ENCODE measurements around the gene CDH16.
"Not testable (repeated sequence)": the region's sequence is repeated elsewhere in the genome, so short reads cannot be mapped to it uniquely, and the experiment has no call there.

The CDH16 gene

DNA sequence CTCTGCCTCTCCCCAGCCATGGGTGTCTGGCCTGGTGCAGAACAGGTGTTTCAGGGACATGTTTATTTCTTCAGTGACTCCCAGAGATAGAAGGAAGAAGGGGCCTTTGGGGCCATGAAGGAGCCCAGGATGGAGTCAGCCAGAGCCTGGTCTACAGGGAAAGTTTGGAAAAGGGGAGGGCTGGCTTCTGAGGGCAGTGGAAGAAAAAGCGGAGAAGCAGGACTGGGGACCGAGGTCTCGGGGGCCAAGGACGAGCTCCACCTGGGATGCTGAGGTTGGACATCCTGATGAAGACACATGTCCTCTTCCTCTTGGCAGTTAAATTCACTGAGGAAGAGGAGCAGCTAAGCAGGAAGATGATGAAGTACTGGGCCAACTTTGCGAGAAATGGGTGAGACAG, 24.3 kb upstream of the CDH16 start:
- Histone ChIP-seq H3K9me3 (no peaks in the 10 kb centered on the region), H3K4me1 (no peaks in the 10 kb centered on the region), H3K36me3 (replicated peaks) (peaks cover 47% of the 10 kb centered on the region), H3K27me3 (ENCODE audit: low read depth) (no peaks in the 10 kb centered on the region), H3K4me3 (no peak overlapping the region)
- DNase-seq (ENCODE audit: low spot score in 2 of 2): no peak
- in situ Hi-C loops (cut with MboI; ENCODE audit: low sequenced_read_pairs): no loop called here

DNA sequence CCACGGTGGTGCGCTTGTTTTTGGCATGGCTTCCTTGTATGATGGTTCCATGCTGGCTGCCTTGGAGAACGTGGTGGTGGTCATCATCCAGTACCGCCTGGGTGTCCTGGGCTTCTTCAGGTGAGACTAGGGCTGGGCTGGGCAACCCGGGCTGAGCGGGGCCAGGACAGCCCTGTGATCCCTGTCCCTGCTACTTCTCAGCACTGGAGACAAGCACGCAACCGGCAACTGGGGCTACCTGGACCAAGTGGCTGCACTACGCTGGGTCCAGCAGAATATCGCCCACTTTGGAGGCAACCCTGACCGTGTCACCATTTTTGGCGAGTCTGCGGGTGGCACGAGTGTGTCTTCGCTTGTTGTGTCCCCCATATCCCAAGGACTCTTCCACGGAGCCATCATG, 21.6 kb upstream of the CDH16 start:
- peaks cover 47% of the 10 kb centered on the region for H3K36me3 ChIP-seq (replicated peaks)
- H3K4me1 ChIP-seq: no peaks in the 10 kb centered on the region
- DNase-seq (ENCODE audit: low spot score in 2 of 2): no peak
- H3K9me3 ChIP-seq: no peaks in the 10 kb centered on the region
- no peak overlapping the region for H3K4me3 ChIP-seq
- in situ Hi-C loops (cut with MboI; ENCODE audit: low sequenced_read_pairs): no loop called here
- H3K27me3 ChIP-seq (ENCODE audit: low read depth): no peaks in the 10 kb centered on the region

DNA sequence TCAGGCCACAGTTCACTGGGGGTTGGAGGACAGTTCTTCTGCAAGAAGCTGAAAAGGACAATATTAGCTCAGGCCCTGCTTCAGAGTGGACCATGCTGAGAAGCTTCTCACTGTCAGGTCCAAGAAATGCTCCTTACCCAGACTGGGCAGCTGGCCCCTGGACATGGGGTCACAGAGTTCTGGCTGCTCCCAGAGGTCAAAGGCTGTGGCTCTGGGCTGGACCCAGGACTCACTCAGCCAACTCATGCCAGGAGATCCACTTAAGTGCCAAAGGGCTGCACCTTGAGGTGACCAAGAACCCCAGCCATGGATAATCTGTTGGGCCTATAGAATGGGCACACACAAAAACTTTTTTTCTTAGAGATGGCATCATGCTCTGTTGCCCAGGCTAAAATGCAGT, 20.7 kb upstream of the CDH16 start:
- H3K27me3 ChIP-seq (ENCODE audit: low read depth): no peaks in the 10 kb centered on the region
- H3K36me3 ChIP-seq (replicated peaks): peaks cover 47% of the 10 kb centered on the region
- H3K4me1 ChIP-seq: no peaks in the 10 kb centered on the region
- in situ Hi-C loops (cut with MboI; ENCODE audit: low sequenced_read_pairs): no loop called here
- no peak for DNase-seq (ENCODE audit: low spot score in 2 of 2)
- no peak overlapping the region for H3K4me3 ChIP-seq
- H3K9me3 ChIP-seq: no peaks in the 10 kb centered on the region

DNA sequence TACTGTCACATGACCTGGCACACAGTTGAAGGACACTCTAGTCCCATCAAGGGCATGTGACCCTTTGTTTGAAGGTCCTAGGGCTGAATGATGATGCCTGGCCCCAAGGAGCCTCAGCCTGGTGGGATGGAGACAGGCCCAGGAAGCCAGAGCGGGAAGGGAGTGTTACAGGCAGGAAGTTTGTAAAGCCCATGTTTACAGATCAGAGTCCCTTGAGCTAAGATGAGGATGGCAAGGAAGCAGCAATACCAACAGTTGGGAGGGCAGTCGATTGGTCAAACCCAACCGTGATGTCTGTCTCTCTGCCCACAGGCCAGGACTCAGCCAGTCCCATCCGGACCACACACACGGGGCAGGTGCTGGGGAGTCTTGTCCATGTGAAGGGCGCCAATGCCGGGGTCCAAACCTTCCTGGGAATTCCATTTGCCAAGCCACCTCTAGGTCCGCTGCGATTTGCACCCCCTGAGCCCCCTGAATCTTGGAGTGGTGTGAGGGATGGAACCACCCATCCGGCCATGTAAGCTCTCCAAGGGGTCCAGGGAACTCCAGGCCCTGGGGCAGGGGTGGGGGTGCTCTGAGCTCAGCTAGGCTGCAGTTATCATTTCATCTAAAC, 19.1 kb upstream of the CDH16 start:
- Histone ChIP-seq H3K4me3 (no peak overlapping the region), H3K9me3 (no peaks in the 10 kb centered on the region), H3K36me3 (replicated peaks) (peaks cover 42% of the 10 kb centered on the region), H3K27me3 (ENCODE audit: low read depth) (no peaks in the 10 kb centered on the region), H3K4me1 (peaks cover 5% of the 10 kb centered on the region)
- in situ Hi-C loops (cut with MboI; ENCODE audit: low sequenced_read_pairs): no loop called here
- no peak for DNase-seq (ENCODE audit: low spot score in 2 of 2)

DNA sequence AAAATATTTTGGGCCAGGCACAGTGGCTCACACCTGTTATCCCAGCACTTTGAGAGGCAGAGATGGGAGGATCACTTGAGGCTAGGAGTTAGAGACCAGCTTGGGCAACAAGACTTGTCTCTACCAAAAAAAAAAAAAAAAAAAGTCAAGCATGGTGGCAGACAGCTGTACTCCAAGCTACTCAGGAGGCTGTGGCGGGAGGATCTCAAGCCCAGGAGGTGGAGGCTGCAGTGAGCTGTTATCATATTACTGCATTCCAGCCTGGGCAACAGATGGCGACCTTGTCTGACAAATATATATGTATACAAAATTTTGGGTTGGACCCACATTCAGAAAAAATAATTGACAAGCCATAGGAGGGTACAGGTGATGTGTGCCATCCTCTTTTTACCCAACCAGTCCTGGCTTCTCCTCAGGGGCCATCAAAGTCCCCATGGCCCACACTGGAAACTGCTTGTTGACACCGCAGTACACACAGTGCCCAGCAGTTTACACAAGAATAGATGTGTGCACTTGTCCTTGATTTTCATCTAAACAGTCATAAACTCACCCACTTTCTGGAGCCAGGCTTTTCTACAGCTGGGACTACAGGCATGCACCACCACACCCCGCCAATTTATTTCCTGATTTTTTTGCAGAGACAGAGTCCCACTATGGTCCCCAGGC, 18.3 kb upstream of the CDH16 start:
- Histone ChIP-seq H3K4me1 (peaks cover 5% of the 10 kb centered on the region), H3K36me3 (replicated peaks) (peaks cover 34% of the 10 kb centered on the region), H3K9me3 (no peaks in the 10 kb centered on the region), H3K4me3 (no peak overlapping the region), H3K27me3 (ENCODE audit: low read depth) (no peaks in the 10 kb centered on the region)
- in situ Hi-C loops (cut with MboI; ENCODE audit: low sequenced_read_pairs): no loop called here
- no peak for DNase-seq (ENCODE audit: low spot score in 2 of 2)

DNA sequence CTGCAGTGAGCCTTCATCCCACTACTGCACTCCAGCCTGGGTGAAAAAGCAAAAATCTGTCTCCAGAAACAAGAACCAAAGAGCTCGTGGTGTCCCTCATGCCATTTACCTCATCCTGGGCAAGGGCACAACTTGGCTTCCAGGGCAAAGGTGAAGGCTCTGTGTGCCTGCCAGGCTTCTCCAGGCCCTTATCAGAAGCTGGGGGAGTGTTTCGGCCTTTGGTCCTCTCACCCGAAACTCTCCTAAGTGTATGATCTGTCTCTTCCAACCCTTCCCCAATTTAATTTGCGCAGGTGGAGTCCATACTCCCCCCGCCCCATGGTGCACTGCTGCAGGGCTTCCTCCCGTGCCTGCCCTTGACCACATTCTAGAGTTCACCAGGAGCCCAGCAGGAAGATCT, 17.8 kb upstream of the CDH16 start:
- H3K4me3 ChIP-seq: no peak overlapping the region
- no peak for DNase-seq (ENCODE audit: low spot score in 2 of 2)
- no peaks in the 10 kb centered on the region for H3K9me3 ChIP-seq
- H3K27me3 ChIP-seq (ENCODE audit: low read depth): no peaks in the 10 kb centered on the region
- peaks cover 5% of the 10 kb centered on the region for H3K4me1 ChIP-seq
- peaks cover 28% of the 10 kb centered on the region for H3K36me3 ChIP-seq (replicated peaks)
- in situ Hi-C loops (cut with MboI; ENCODE audit: low sequenced_read_pairs): no loop called here

DNA sequence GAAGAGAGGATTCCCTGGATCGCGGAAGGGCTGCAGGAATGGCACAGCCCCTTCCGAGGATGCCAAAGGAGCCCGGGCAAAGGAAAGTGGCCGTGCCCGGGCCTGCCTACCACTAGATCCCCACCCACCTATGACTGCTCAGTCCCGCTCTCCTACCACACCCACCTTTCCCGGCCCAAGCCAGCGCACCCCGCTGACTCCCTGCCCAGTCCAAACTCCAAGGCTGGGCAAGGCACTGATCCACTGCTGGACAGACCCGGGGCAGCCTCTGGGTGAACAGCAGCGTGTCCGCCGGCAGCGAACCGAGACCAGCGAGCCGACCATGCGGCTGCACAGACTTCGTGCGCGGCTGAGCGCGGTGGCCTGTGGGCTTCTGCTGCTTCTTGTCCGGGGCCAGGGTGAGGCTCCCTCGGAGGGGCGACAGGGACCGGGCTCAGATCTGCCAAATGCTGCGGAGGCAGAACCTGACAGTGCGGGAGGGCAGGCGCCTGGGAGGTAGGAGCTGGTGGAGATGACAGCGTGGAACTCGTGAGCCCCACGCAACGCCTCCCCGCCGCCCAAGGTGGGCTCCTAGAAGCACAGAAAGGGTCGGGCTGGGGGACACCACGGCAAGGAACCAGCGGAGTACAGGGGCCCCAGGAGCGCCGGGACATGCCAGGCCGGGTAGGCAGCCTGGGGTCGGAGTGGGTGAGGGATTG, 16.8 kb upstream of the CDH16 start, which contains the start of gene CES2:
Gene CES2 (plus strand): TSS at position 203 of the 698 bp plus-strand sequence. CDS start 120 bp downstream, at position 323.
- Histone ChIP-seq H3K27me3 (ENCODE audit: low read depth) (no peaks in the 10 kb centered on the region), H3K9me3 (no peaks in the 10 kb centered on the region), H3K36me3 (replicated peaks) (peaks cover 18% of the 10 kb centered on the region), H3K4me3 (peak within 1 kb of the TSS; percentile 71), H3K4me1 (peaks cover 5% of the 10 kb centered on the region)
- in situ Hi-C loops (cut with MboI; ENCODE audit: low sequenced_read_pairs): no loop called here
- no peak for DNase-seq (ENCODE audit: low spot score in 2 of 2)

DNA sequence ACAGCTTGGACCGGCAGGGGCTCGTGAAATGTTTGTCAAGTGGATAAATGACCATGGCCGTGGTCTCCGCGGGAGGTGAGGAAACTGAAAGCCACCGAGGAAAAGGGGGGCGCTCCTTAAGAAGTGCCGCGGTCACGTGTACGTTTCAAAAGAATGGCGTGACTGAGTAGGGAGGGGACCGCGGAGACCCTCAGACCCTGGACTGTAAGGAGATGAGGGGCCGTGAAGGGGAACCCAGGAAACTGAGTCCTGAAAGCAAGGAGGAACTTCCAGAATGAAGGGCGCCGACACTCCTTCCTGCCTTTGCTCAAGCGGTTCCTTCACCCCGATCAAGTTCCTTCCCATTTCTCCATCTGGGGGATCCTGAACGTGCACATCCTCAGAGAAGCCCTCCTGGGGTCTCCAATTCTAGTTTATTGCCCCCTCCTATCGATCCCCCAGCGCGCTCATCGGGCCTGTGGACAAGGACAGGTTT, 16.2 kb upstream of the CDH16 start:
- H3K4me1 ChIP-seq; in situ Hi-C loops (cut with MboI; ENCODE audit: low sequenced_read_pairs); H3K9me3 ChIP-seq; H3K27me3 ChIP-seq (ENCODE audit: low read depth); DNase-seq (ENCODE audit: low spot score in 2 of 2): not testable (repeated sequence)
- Histone ChIP-seq H3K4me3 (peak overlapping the region; percentile 71), H3K36me3 (replicated peaks) (peaks cover 14% of the 10 kb centered on the region)

DNA sequence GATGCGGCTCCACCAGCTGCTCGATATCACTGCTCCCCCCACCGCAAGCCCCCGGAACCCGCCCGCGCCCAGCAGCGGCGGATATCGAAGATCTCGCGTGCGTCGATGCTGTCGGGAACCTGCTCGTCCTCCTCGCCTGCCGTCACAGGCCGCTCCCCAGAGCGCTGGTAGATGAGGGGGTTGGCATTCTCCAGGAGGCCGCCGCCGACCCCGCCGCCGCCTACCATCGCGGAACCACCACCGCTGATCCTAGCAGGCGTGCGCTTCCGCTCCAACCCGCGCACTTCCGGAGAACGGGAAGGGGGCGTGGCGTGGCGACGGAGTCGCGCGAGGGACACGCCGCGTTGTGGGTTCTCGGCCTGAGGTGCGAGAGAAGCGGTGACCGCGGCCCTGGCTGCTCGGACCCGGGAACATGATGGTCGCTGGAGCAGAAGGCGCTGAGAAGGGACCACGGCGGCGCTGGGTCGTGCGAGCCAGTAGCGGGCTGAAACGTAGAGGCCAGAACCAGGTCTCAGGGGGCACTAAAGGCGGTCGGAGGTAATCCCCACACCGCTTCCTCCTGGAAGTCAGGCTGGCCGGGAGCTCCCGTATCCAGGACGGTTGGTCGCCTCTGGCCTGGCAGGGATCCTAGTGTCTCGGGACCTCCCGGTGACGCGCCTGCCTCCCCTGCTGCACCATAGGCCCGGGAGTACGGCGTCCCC, 15.6 kb upstream of the CDH16 start, which contains the start of gene CIAO2B:
Gene CIAO2B (minus strand): TSS at position 265 of the 701 bp plus-strand sequence. CDS start 38 bp downstream, at position 227.
- no peaks in the 10 kb centered on the region for H3K9me3 ChIP-seq
- peaks cover 8% of the 10 kb centered on the region for H3K36me3 ChIP-seq (replicated peaks)
- in situ Hi-C loops (cut with MboI; ENCODE audit: low sequenced_read_pairs): no loop called here
- DNase-seq (ENCODE audit: low spot score in 2 of 2): peak; percentile 60 to 91
- peaks cover 5% of the 10 kb centered on the region for H3K4me1 ChIP-seq
- H3K4me3 ChIP-seq: peak within 1 kb of the TSS; percentile 71
- no peaks in the 10 kb centered on the region for H3K27me3 ChIP-seq (ENCODE audit: low read depth)

DNA sequence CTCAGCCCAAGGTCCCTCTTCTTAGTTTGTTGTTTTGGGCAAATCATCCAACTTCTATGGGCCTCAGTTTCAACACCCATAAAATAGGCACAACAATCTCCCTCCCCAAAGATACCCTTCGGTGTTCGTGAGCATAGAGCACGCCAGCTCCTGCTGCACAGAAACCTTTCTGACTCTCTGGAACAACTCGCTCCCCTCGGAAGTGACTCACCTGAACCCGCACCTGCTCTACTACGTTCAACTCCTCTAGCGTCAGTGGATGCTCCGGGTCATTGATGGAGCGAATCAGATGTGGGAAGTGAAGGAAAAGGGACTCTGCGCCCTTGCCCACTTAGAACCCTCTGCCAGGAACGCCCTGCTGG, 15.1 kb upstream of the CDH16 start:
- H3K36me3 ChIP-seq (replicated peaks): peaks cover 3% of the 10 kb centered on the region; the same call in 1 of the 2 replicates
- in situ Hi-C loops (cut with MboI; ENCODE audit: low sequenced_read_pairs): no loop called here
- H3K27me3 ChIP-seq (ENCODE audit: low read depth): no peaks in the 10 kb centered on the region
- peaks cover 5% of the 10 kb centered on the region for H3K4me1 ChIP-seq
- no peak for DNase-seq (ENCODE audit: low spot score in 2 of 2)
- H3K9me3 ChIP-seq: no peaks in the 10 kb centered on the region
- peak overlapping the region; percentile 71 for H3K4me3 ChIP-seq

DNA sequence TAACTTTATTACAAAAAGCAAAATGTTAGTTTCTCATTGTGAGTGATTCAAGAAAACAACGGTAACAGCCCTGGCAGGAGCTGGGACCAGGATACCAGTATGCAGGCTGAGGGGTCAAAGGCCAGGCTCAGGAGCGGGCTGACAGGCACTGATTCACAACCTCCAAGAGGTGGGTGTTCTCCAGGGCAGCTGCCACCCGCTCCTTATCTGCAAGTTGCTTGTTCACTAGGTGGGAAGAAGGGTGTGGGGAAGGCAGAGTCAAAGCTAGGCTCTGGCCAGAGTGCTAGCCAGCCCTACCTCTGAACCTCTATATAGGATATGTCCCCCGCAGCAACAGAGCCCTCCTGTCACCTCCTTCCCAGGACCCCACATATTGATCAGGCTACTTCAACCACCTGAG, 13.4 kb upstream of the CDH16 start:
- no peaks in the 10 kb centered on the region for H3K9me3 ChIP-seq
- no peaks in the 10 kb centered on the region for H3K27me3 ChIP-seq (ENCODE audit: low read depth)
- H3K36me3 ChIP-seq (replicated peaks): no peaks in the 10 kb centered on the region; the same call in 1 of the 2 replicates
- H3K4me3 ChIP-seq: no peak overlapping the region
- in situ Hi-C loops (cut with MboI; ENCODE audit: low sequenced_read_pairs): no loop called here
- no peak for DNase-seq (ENCODE audit: low spot score in 2 of 2)
- H3K4me1 ChIP-seq: peaks cover 5% of the 10 kb centered on the region

DNA sequence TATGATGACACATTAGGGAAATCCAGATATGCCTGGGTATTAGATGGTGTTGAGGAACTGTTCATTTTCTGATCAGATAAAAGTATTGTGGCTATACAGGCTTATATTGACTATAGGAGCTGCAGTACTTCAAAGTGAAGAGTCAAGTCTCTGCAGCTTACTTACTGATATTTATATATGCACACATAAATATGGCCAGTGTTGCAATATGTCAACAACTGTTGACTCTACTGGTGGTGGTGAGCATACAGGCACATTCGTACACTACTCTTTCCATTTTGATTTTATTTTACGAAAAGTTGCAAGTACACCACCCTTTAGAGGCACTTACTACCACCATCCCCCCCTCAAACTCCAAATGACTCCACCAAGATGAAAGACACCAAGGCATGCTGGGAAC, 13.0 kb upstream of the CDH16 start:
- in situ Hi-C loops (cut with MboI; ENCODE audit: low sequenced_read_pairs): no loop called here
- Histone ChIP-seq H3K9me3 (no peaks in the 10 kb centered on the region), H3K36me3 (replicated peaks) (no peaks in the 10 kb centered on the region; the same call in 1 of the 2 replicates), H3K27me3 (ENCODE audit: low read depth) (no peaks in the 10 kb centered on the region), H3K4me1 (peaks cover 5% of the 10 kb centered on the region), H3K4me3 (no peak overlapping the region)
- no peak for DNase-seq (ENCODE audit: low spot score in 2 of 2)

DNA sequence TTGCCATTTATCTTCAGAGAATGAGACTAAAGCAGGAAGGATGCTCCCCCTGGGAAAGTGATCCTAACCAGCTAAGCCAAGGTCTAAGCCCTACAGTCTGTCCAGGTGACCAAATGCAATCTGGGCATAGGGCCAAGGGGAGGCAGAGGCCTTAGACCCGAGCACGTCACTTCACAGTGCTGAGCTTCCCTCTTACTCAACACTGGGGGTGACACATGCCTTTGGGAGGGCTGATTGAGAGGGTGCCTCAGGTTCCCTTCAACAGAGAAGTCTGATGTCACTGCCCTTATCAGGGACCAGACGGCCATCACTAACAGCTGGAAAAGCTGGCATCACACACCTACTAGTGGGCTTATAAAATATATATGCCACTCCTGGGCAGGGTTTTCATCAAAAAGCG, 11.5 kb upstream of the CDH16 start:
- Histone ChIP-seq H3K36me3 (replicated peaks) (no peaks in the 10 kb centered on the region; the same call in 1 of the 2 replicates), H3K27me3 (ENCODE audit: low read depth) (peaks cover 3% of the 10 kb centered on the region; the same call in 1 of the 2 replicates), H3K9me3 (no peaks in the 10 kb centered on the region), H3K4me3 (no peak overlapping the region), H3K4me1 (peaks cover 5% of the 10 kb centered on the region)
- DNase-seq (ENCODE audit: low spot score in 2 of 2): no peak
- in situ Hi-C loops (cut with MboI; ENCODE audit: low sequenced_read_pairs): no loop called here
